Measurements from ENCODE around the gene CTBP1.

CTBP1 gene

GRCh38 chr4:1199556-1200331 lies 49.2 kb downstream of the CTBP1 start:
- in situ Hi-C loops (cut with MboI; ENCODE audit: low sequenced_read_pairs): no loop called here

- in situ Hi-C loops (cut with MboI; ENCODE audit: low sequenced_read_pairs): no loop called here
These were observed 50.7 kb downstream of the CTBP1 start for GRCh38 chr4:1198098-1198844.

GRCh38 chr4:1196421-1197183 lies 52.3 kb downstream of the CTBP1 start:
- in situ Hi-C loops (cut with MboI; ENCODE audit: low sequenced_read_pairs): no loop called here

- in situ Hi-C loops (cut with MboI; ENCODE audit: low sequenced_read_pairs): no loop called here
These were observed 53.0 kb downstream of the CTBP1 start for GRCh38 chr4:1195891-1196401.

GRCh38 chr4:1195109-1195671 lies 53.7 kb downstream of the CTBP1 start:
- in situ Hi-C loops (cut with MboI; ENCODE audit: low sequenced_read_pairs): no loop called here

- in situ Hi-C loops (cut with MboI; ENCODE audit: low sequenced_read_pairs): no loop called here
These were observed 54.7 kb downstream of the CTBP1 start for GRCh38 chr4:1194010-1194900.

- in situ Hi-C loops (cut with MboI; ENCODE audit: low sequenced_read_pairs): no loop called here
These were observed 55.5 kb downstream of the CTBP1 start for GRCh38 chr4:1193206-1194009.

- in situ Hi-C loops (cut with MboI; ENCODE audit: low sequenced_read_pairs): no loop called here
These were observed 56.3 kb downstream of the CTBP1 start for GRCh38 chr4:1192493-1193205.

GRCh38 chr4:1192091-1192492 lies 56.8 kb downstream of the CTBP1 start:
- in situ Hi-C loops (cut with MboI; ENCODE audit: low sequenced_read_pairs): no loop called here

- in situ Hi-C loops (cut with MboI; ENCODE audit: low sequenced_read_pairs): no loop called here
These were observed 57.3 kb downstream of the CTBP1 start for GRCh38 chr4:1191621-1192020.

GRCh38 chr4:1187182-1187581 lies 61.7 kb downstream of the CTBP1 start:
- in situ Hi-C loops (cut with MboI; ENCODE audit: low sequenced_read_pairs): no loop called here

- in situ Hi-C loops (cut with MboI; ENCODE audit: low sequenced_read_pairs): no loop called here
These were observed 64.8 kb downstream of the CTBP1 start for GRCh38 chr4:1183985-1184773.

GRCh38 chr4:1182313-1182712 lies 66.6 kb downstream of the CTBP1 start:
- in situ Hi-C loops (cut with MboI; ENCODE audit: low sequenced_read_pairs): no loop called here

- in situ Hi-C loops (cut with MboI; ENCODE audit: low sequenced_read_pairs): no loop called here
These were observed 68.3 kb downstream of the CTBP1 start for GRCh38 chr4:1180663-1181062.

GRCh38 chr4:1179976-1180375 lies 69.0 kb downstream of the CTBP1 start:
- in situ Hi-C loops (cut with MboI; ENCODE audit: low sequenced_read_pairs): no loop called here

- in situ Hi-C loops (cut with MboI; ENCODE audit: low sequenced_read_pairs): no loop called here
These were observed 69.9 kb downstream of the CTBP1 start for GRCh38 chr4:1179089-1179441.

- in situ Hi-C loops (cut with MboI; ENCODE audit: low sequenced_read_pairs): no loop called here
These were observed 70.4 kb downstream of the CTBP1 start for GRCh38 chr4:1178300-1179088.
